PC-3 (cell line): Measurements from ENCODE around the gene MOB1A. TPM values are rescaled to one million over a fixed set of nuclear protein-coding genes. Genes with fewer than 3 reads are reported as not detected.

Source experiments
- ATAC-seq: fragments of 200-7000 bp; cut with Tn5 transposase; 2 replicates; pipeline ENCODE4 v1.9.1; 2020; ENCODE audit warnings: mild to moderate bottlenecking, moderate library complexity
- BruUV-seq: library from RNA; stranded (reverse); fragments of 400-500 nt; replicated peaks from 2 replicates; lab custom pipeline; 2021; lab: Mats Ljungman, UMichigan
- CTCF ChIA-PET: fragments of 300-600 bp; sonication (Branson Sonifier 250); formaldehyde crosslinking; loops from one replicate; lab custom pipeline; 2022; ENCODE audit warnings: antibody characterized with exemption; lab: Charles Lee
- POLR2A ChIA-PET: fragments of 300-600 bp; sonication (Branson Sonifier 250); formaldehyde crosslinking; loops from one replicate; lab custom pipeline; 2022; ENCODE audit warnings: antibody characterized with exemption; ENCODE audit not compliant: unreplicated experiment; lab: Charles Lee
- DNase-seq: peaks from one replicate; pipeline ENCODE4 v3.0.0-alpha.2; 2015
- H2AFZ ChIP-seq: fragments of 300-600 bp; sonication (generic); 2 replicates; pipeline ENCODE4 v1.6.0; 2016; ENCODE audit warnings: antibody characterized with exemption, low read length
- H3F3A ChIP-seq: fragments of 300-600 bp; sonication (generic); one replicate; pipeline ENCODE4 v1.6.0; 2017; ENCODE audit warnings: antibody characterized with exemption, low read length, control low read depth, mild to moderate bottlenecking; ENCODE audit not compliant: unreplicated experiment
- H3K27ac ChIP-seq: fragments of 300-600 bp; sonication (generic); 2 replicates; pipeline ENCODE4 v1.5.1; 2016; ENCODE audit warnings: mild to moderate bottlenecking, low read length
- H3K27me3 ChIP-seq: fragments of 300-600 bp; sonication (generic); 2 replicates; pipeline ENCODE4 v1.6.1; 2016; ENCODE audit warnings: low read length, mixed read lengths
- H3K36me3 ChIP-seq: fragments of 300-600 bp; sonication (generic); 2 replicates; pipeline ENCODE4 v1.6.1; 2016; ENCODE audit warnings: low read depth, mixed run types, low read length, mixed read lengths
- H3K4me1 ChIP-seq: fragments of 300-600 bp; sonication (generic); 2 replicates; pipeline ENCODE4 v1.5.1; 2016; ENCODE audit warnings: low read length; ENCODE audit not compliant: insufficient read depth
- H3K4me2 ChIP-seq: fragments of 300-600 bp; sonication (generic); 2 replicates; pipeline ENCODE4 v1.6.0; 2016; ENCODE audit warnings: low read length
- H3K4me3 ChIP-seq: fragments of 300-600 bp; sonication (generic); 2 replicates; pipeline ENCODE4 v1.5.1; 2016; ENCODE audit warnings: mild to moderate bottlenecking, low read length, mixed read lengths
- H3K79me2 ChIP-seq: fragments of 300-600 bp; sonication (generic); 2 replicates; pipeline ENCODE4 v1.6.1; 2017; ENCODE audit warnings: low read length, mixed read lengths
- H3K9ac ChIP-seq: fragments of 300-600 bp; sonication (generic); 2 replicates; pipeline ENCODE4 v1.6.0; 2016; ENCODE audit warnings: mild to moderate bottlenecking, low read length
- H3K9me2 ChIP-seq: fragments of 300-600 bp; sonication (generic); replicated peaks from 2 replicates; pipeline ENCODE4 v1.6.1; 2016; ENCODE audit warnings: mixed run types, low read length, mixed read lengths
- H3K9me3 ChIP-seq: fragments of 300-600 bp; sonication (generic); 2 replicates; pipeline ENCODE4 v1.6.1; 2016; ENCODE audit warnings: low read length, mixed read lengths
- H4K20me1 ChIP-seq: fragments of 300-600 bp; sonication (generic); 2 replicates; pipeline ENCODE4 v1.6.1; 2016; ENCODE audit warnings: low read length, mixed read lengths
- EZH2 ChIP-seq: fragments of 300-600 bp; sonication (generic); IDR thresholded peaks from one replicate; pipeline ENCODE4 v1.6.1; 2017; ENCODE audit warnings: antibody characterized with exemption, mild to moderate bottlenecking, low read length; ENCODE audit not compliant: unreplicated experiment
- EZH2phosphoT487 ChIP-seq: fragments of 300-600 bp; sonication (generic); IDR thresholded peaks from 2 replicates; pipeline ENCODE4 v1.6.1; 2018; ENCODE audit warnings: mild to moderate bottlenecking, antibody characterized with exemption, low read length, borderline replicate concordance
- intact Hi-C: fragments of 100-400 bp; cut with micrococcal nuclease; formaldehyde crosslinking; loops from 2 replicates; pipeline ENCODE4 v1.9.0; 2023
- total RNA-seq: library from RNA; depleted of rRNA; stranded (reverse); fragments of >200 nt; gene quantifications from 2 replicates; pipeline ENCODE4 v1.2.3, GENCODE V29; 2014
- TF ChIP-seq, protein P1 (sequence below): fragments of 300-600 bp; sonication (generic); conservative IDR thresholded peaks from 2 replicates; pipeline ENCODE4 v1.5.1; 2017; ENCODE audit warnings: antibody characterized with exemption, low read depth, mild to moderate bottlenecking, low read length

The MOB1A gene
- total RNA-seq, 1 experiment from 2014 or later, result 69.8 TPM

- ATAC-seq (no peak), DNase-seq (no peak)
- no peaks in the 10 kb centered on the region for H3K79me2 ChIP-seq
- no peaks in the 10 kb centered on the region for H3K4me1 ChIP-seq
- no peaks in the 10 kb centered on the region for H3K27me3 ChIP-seq
- no peak overlapping the region for H3K27ac ChIP-seq
- H3K9ac ChIP-seq, result no peak overlapping the region
- H3K4me3 ChIP-seq, result no peak overlapping the region
- no peaks in the 10 kb centered on the region for H3F3A ChIP-seq
- H2AFZ ChIP-seq, result no peak overlapping the region
- no TSS peak for BruUV-seq
- intact Hi-C loops, result loop anchor here (1.0 kb wide), 1 partner anchor 281 kb away; no protein-coding TSS in a partner anchor
- H4K20me1 ChIP-seq, result no peaks in the 10 kb centered on the region
- no peaks in the 10 kb centered on the region for H3K9me3 ChIP-seq
- TF ChIP-seq, protein P1, sequence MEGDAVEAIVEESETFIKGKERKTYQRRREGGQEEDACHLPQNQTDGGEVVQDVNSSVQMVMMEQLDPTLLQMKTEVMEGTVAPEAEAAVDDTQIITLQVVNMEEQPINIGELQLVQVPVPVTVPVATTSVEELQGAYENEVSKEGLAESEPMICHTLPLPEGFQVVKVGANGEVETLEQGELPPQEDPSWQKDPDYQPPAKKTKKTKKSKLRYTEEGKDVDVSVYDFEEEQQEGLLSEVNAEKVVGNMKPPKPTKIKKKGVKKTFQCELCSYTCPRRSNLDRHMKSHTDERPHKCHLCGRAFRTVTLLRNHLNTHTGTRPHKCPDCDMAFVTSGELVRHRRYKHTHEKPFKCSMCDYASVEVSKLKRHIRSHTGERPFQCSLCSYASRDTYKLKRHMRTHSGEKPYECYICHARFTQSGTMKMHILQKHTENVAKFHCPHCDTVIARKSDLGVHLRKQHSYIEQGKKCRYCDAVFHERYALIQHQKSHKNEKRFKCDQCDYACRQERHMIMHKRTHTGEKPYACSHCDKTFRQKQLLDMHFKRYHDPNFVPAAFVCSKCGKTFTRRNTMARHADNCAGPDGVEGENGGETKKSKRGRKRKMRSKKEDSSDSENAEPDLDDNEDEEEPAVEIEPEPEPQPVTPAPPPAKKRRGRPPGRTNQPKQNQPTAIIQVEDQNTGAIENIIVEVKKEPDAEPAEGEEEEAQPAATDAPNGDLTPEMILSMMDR, result no peak
- TF ChIP-seq EZH2 (no peak), EZH2phosphoT487 (no peak)
- H3K4me2 ChIP-seq, result no peak overlapping the region
- H3K9me2 ChIP-seq, result no peaks in the 10 kb centered on the region
- POLR2A ChIA-PET, result no interaction called here
- H3K36me3 ChIP-seq, result no peaks in the 10 kb centered on the region; the same call in 1 of the 2 replicates
- CTCF ChIA-PET, result interaction anchor here (1.4 kb wide), 1 partner anchor 279 kb away, joined by 10 read pairs; no protein-coding TSS in a partner anchor
Measured at GRCh38 chr2:74105413-74105812, 73.3 kb downstream of the MOB1A start.

DNA sequence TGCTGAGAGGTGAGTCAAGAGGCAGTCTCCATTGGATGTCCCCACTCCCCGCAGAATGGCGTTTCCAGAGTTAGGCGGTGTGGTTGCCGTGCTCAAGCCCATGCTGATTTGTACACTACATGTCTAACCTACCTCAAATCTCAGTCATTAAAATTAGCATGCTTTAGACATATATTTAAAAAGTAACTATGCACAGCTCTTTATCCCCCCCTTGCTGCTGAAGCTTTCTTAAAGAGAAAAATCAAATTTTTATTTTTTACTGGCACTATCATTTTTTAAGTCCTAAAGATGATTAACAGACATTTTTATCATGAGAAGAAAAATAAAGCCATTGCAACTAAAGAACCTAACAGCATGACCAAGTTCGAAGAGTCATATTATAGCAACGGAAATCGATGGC lies 73.8 kb downstream of the MOB1A start:
- no peak overlapping the region for H3K9ac ChIP-seq
- ATAC-seq (no peak), DNase-seq (no peak)
- H3K4me3 ChIP-seq, result no peak overlapping the region
- no TSS peak for BruUV-seq
- no peaks in the 10 kb centered on the region for H3K9me2 ChIP-seq
- H3F3A ChIP-seq, result no peaks in the 10 kb centered on the region
- H3K9me3 ChIP-seq, result no peaks in the 10 kb centered on the region
- no peaks in the 10 kb centered on the region for H4K20me1 ChIP-seq
- no peak for TF ChIP-seq EZH2phosphoT487
- TF ChIP-seq, protein P1, result 0 out of 2 replicates have a peak, but pooled peaks have one; percentile 28
- no peak overlapping the region for H3K27ac ChIP-seq
- no peaks in the 10 kb centered on the region for H3K79me2 ChIP-seq
- peaks cover under 1% of the 10 kb centered on the region; the same call in 1 of the 2 replicates for H3K36me3 ChIP-seq
- no peak overlapping the region for H3K4me2 ChIP-seq
- H3K4me1 ChIP-seq, result no peaks in the 10 kb centered on the region
- H3K27me3 ChIP-seq, result no peaks in the 10 kb centered on the region
- ChIA-PET POLR2A (interaction anchor here (0.7 kb wide), 1 partner anchor 277 kb away, joined by 5 read pairs; no protein-coding TSS in a partner anchor), CTCF (interaction anchor here (1.4 kb wide), 1 partner anchor 278 kb away, joined by 10 read pairs; no protein-coding TSS in a partner anchor)
- no peak overlapping the region for H2AFZ ChIP-seq
- intact Hi-C loops, result loop anchor here (1.0 kb wide), 1 partner anchor 281 kb away; no protein-coding TSS in a partner anchor

- no peaks in the 10 kb centered on the region for H3F3A ChIP-seq
- ChIA-PET CTCF (no interaction called here), POLR2A (no interaction called here)
- no peaks in the 10 kb centered on the region for H3K4me1 ChIP-seq
- DNase-seq (no peak), ATAC-seq (no peak)
- no peaks in the 10 kb centered on the region for H3K79me2 ChIP-seq
- intact Hi-C loops, result no loop called here
- no peak overlapping the region for H3K27ac ChIP-seq
- no peaks in the 10 kb centered on the region for H3K9me2 ChIP-seq
- no peaks in the 10 kb centered on the region for H4K20me1 ChIP-seq
- peaks cover 4% of the 10 kb centered on the region; the same call in 1 of the 2 replicates for H3K36me3 ChIP-seq
- no peak overlapping the region for H3K4me3 ChIP-seq
- no peaks in the 10 kb centered on the region for H3K27me3 ChIP-seq
- no peak overlapping the region for H2AFZ ChIP-seq
- no TSS peak for BruUV-seq
- no peak overlapping the region for H3K9ac ChIP-seq
- no peak overlapping the region for H3K4me2 ChIP-seq
- TF ChIP-seq EZH2 (no peak), EZH2phosphoT487 (no peak)
- TF ChIP-seq, protein P1, result no peak
- no peaks in the 10 kb centered on the region for H3K9me3 ChIP-seq
Measured at GRCh38 chr2:74103763-74104162, 74.9 kb downstream of the MOB1A start.
